OCI-LY3 (cell line): Measurements from ENCODE around the gene FURIN.

Source experiments
- EZH2phosphoT487 ChIP-seq: fragments of 200-600 bp; shearing (Covaris generic); IDR thresholded peaks from 2 replicates; pipeline ENCODE4 v1.6.1; 2018; ENCODE audit warnings: antibody characterized with exemption, mixed run types, low read depth
- TF ChIP-seq, protein P1 (sequence below): fragments of 200-600, 300-600 bp; sonication (generic); IDR thresholded peaks from 2 replicates; pipeline ENCODE4 v1.5.1; 2014; ENCODE audit warnings: antibody characterized with exemption, low read length, low read depth

DNA sequence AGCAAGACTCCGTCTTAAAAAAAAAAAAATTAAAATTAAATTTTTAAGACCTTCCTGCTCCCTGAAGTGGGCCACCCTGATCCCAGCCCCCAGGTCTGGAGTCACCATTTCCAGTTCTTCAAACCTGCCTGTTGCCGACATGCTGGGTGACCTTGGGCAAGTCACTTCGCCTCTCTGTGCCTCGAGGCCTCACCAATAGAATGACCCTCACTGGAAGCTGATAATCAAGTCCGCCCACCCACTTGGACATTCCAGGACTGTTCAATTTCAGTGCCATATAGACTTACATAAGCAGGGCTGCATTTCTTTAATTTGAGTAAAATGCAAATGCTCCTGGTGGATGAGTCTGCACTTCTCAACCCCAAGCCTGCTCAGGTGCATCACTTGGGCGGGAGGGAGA is 39.3 kb upstream of the FURIN start:
- TF ChIP-seq, protein P1, sequence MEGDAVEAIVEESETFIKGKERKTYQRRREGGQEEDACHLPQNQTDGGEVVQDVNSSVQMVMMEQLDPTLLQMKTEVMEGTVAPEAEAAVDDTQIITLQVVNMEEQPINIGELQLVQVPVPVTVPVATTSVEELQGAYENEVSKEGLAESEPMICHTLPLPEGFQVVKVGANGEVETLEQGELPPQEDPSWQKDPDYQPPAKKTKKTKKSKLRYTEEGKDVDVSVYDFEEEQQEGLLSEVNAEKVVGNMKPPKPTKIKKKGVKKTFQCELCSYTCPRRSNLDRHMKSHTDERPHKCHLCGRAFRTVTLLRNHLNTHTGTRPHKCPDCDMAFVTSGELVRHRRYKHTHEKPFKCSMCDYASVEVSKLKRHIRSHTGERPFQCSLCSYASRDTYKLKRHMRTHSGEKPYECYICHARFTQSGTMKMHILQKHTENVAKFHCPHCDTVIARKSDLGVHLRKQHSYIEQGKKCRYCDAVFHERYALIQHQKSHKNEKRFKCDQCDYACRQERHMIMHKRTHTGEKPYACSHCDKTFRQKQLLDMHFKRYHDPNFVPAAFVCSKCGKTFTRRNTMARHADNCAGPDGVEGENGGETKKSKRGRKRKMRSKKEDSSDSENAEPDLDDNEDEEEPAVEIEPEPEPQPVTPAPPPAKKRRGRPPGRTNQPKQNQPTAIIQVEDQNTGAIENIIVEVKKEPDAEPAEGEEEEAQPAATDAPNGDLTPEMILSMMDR, result no peak
- TF ChIP-seq EZH2phosphoT487, result no peak
